ENCODE measurements around the gene GRK4. TPM values are rescaled to one million over a fixed set of nuclear protein-coding genes. Genes with fewer than 3 reads are reported as not detected.
A peak's percentile ranks its signal among the peaks of the same experiment; 100 is the strongest.

The GRK4 gene
- total RNA-seq, 1 experiment from 2014 or later = 4.2 TPM

GRCh38 chr4:2964706-2965258 lies 1.4 kb downstream of the GRK4 start:
- POLR2A ChIA-PET = no interaction called here
- Histone ChIP-seq H3K36me3 (ENCODE audit: control insufficient read depth in 1 of 2, insufficient read depth in 2 of 2, low read length in 2 of 2) (peaks cover 3 to 6% of the 10 kb centered on the region in 2 experiments; a peak in 2 of 4 replicates), H3K27me3 (ENCODE audit: insufficient read depth, low read length) (no peaks in the 10 kb centered on the region), H4K20me1 (ENCODE audit: insufficient read depth) (no peaks in the 10 kb centered on the region), H2AFZ (ENCODE audit: low read depth, low read length, poor library complexity, severe bottlenecking) (no peak overlapping the region), H3K9ac (ENCODE audit: low read length) (no peak overlapping the region), H3K4me2 (ENCODE audit: low read length) (peak overlapping the region; percentile 91), H3K9me2 (ENCODE audit: insufficient read depth) (no peaks in the 10 kb centered on the region), H3K79me2 (ENCODE audit: insufficient read depth, low read length) (peaks cover 30% of the 10 kb centered on the region), H3K9me3 (ENCODE audit: control insufficient read depth in 1 of 2, insufficient read depth in 1 of 2, low read depth in 1 of 2, low read length in 2 of 2) (no peaks in the 10 kb centered on the region), H3K27ac (ENCODE audit: low read depth, low read length) (no peak overlapping the region), H3K4me1 (ENCODE audit: control insufficient read depth in 1 of 2, insufficient read depth in 2 of 2, low read length in 2 of 2) (peaks cover 12 to 32% of the 10 kb centered on the region in 2 experiments; a peak in 3 of 4 replicates), H3K4me3 (replicated peaks in 1 of 2; ENCODE audit: low read depth in 1 of 2, low read length in 2 of 2) (peak overlapping the region; percentile 61 to 94; a peak in 3 of 4 replicates)
- CTCF ChIA-PET = interaction anchor here (3.9 kb wide), 1 partner anchor 14 kb away, joined by 23 read pairs; no protein-coding TSS in a partner anchor
- TF ChIP-seq SIN3A (IDR thresholded peaks at IDR 0.05; ENCODE audit: low read depth) (no peak), POLR2A (IDR thresholded peaks at IDR 0.05; ENCODE audit: borderline replicate concordance, extremely low read depth, insufficient read depth, insufficient read length) (no peak)
- ATAC-seq = no peak
- RAD21 ChIA-PET (ENCODE audit: low non-redundant PET in 1 of 2, low total read pairs in 2 of 2, uncharacterized antibody in 2 of 2, unreplicated experiment in 2 of 2) = no interaction called here
- intact Hi-C loops (cut with micrococcal nuclease) = no loop called here
- DNase-seq (ENCODE audit: low read depth, low spot score) = no peak
- BruUV-seq (replicated peaks) = TSS peak; percentile 48

- no peak overlapping the region for H3K4me2 ChIP-seq (ENCODE audit: low read length)
- peaks cover 25% of the 10 kb centered on the region for H3K79me2 ChIP-seq (ENCODE audit: insufficient read depth, low read length)
- H3K36me3 ChIP-seq (ENCODE audit: control insufficient read depth in 1 of 2, insufficient read depth in 2 of 2, low read length in 2 of 2) = peaks cover 3 to 6% of the 10 kb centered on the region in 2 experiments; a peak in 2 of 4 replicates
- TF ChIP-seq CEBPB (IDR thresholded peaks at IDR 0.05; ENCODE audit: low read depth) (no peak), REST (IDR thresholded peaks at IDR 0.05; ENCODE audit: low read depth) (no peak), POLR2A (IDR thresholded peaks at IDR 0.05; ENCODE audit: borderline replicate concordance, extremely low read depth, insufficient read depth, insufficient read length) (no peak), POLR2AphosphoS5 (IDR thresholded peaks at IDR 0.05; ENCODE audit: low read depth, low read length) (no peak), ELF1 (IDR thresholded peaks at IDR 0.05; ENCODE audit: borderline replicate concordance, low read depth) (no peak), YY1 (IDR thresholded peaks at IDR 0.05; ENCODE audit: extremely low read depth, insufficient replicate concordance, low read depth, low read length) (no peak), EGR1 (IDR thresholded peaks at IDR 0.05; ENCODE audit: low read depth) (no peak), SP1 (IDR thresholded peaks at IDR 0.05; ENCODE audit: low read depth) (no peak), JUND (IDR thresholded peaks at IDR 0.05) (no peak), EZH2phosphoT487 (IDR thresholded peaks at IDR 0.05; ENCODE audit: borderline replicate concordance) (no peak), MAX (IDR thresholded peaks at IDR 0.05) (no peak), TCF7L2 (IDR thresholded peaks at IDR 0.05; ENCODE audit: borderline replicate concordance, extremely low read depth, insufficient read depth, insufficient read length) (no peak), CBX3 (IDR thresholded peaks at IDR 0.05; ENCODE audit: low read depth) (no peak), RAD21 (IDR thresholded peaks at IDR 0.05; ENCODE audit: low read depth) (no peak), ZFX (IDR thresholded peaks at IDR 0.05) (no peak), SIN3A (IDR thresholded peaks at IDR 0.05; ENCODE audit: low read depth) (no peak), ATF3 (IDR thresholded peaks at IDR 0.05) (no peak), SRF (IDR thresholded peaks at IDR 0.05; ENCODE audit: low read depth) (no peak)
- DNase-seq (ENCODE audit: low read depth, low spot score) (no peak), ATAC-seq (no peak)
- ChIA-PET RAD21 (ENCODE audit: low non-redundant PET in 1 of 2, low total read pairs in 2 of 2, uncharacterized antibody in 2 of 2, unreplicated experiment in 2 of 2) (no interaction called here), CTCF (interaction anchor here (3.9 kb wide), 1 partner anchor 13 kb away, joined by 23 read pairs; no protein-coding TSS in a partner anchor), POLR2A (no interaction called here)
- H4K20me1 ChIP-seq (ENCODE audit: insufficient read depth) = no peaks in the 10 kb centered on the region
- no peak overlapping the region for H2AFZ ChIP-seq (ENCODE audit: low read depth, low read length, poor library complexity, severe bottlenecking)
- no peaks in the 10 kb centered on the region for H3K9me3 ChIP-seq (ENCODE audit: control insufficient read depth in 1 of 2, insufficient read depth in 1 of 2, low read depth in 1 of 2, low read length in 2 of 2)
- no peak overlapping the region for H3K27ac ChIP-seq (ENCODE audit: low read depth, low read length)
- no peaks in the 10 kb centered on the region for H3K27me3 ChIP-seq (ENCODE audit: insufficient read depth, low read length)
- no peak overlapping the region for H3K9ac ChIP-seq (ENCODE audit: low read length)
- no TSS peak for BruUV-seq (replicated peaks)
- H3K4me1 ChIP-seq (ENCODE audit: control insufficient read depth in 1 of 2, insufficient read depth in 2 of 2, low read length in 2 of 2) = peaks cover 12 to 32% of the 10 kb centered on the region in 2 experiments; a peak in 3 of 4 replicates
- intact Hi-C loops (cut with micrococcal nuclease) = no loop called here
- H3K4me3 ChIP-seq (replicated peaks in 1 of 2; ENCODE audit: low read depth in 1 of 2, low read length in 2 of 2) = no peak overlapping the region
- no peaks in the 10 kb centered on the region for H3K9me2 ChIP-seq (ENCODE audit: insufficient read depth)
Measured at GRCh38 chr4:2965262-2965661, 1.9 kb downstream of the GRK4 start.
